ENCODE measurements around the gene DEPP1.

DEPP1 gene

GRCh38 chr10:44930904-44931620, 47.5 kb downstream of the DEPP1 start:
- DNase-seq: no peak

GRCh38 chr10:44929356-44930255, 49.0 kb downstream of the DEPP1 start:
- no peak for DNase-seq

- no peak for DNase-seq
Measured at GRCh38 chr10:44928462-44928861, 50.1 kb downstream of the DEPP1 start.

- DNase-seq: no peak
Measured at GRCh38 chr10:44927352-44927751, 51.3 kb downstream of the DEPP1 start.

- no peak for DNase-seq
Measured at GRCh38 chr10:44926751-44927351, 51.8 kb downstream of the DEPP1 start.

Measured in right hindlimb (tissue), 1 donor.